K562 (cell line): Measurements from ENCODE around the gene FAM174C. TPM values are rescaled to one million over a fixed set of nuclear protein-coding genes. Genes with fewer than 3 reads are reported as not detected.
A peak's percentile ranks its signal among the peaks of the same experiment; 100 is the strongest.

Experiments
- ATAC-seq: fragments of 200-7000 bp; cut with Tn5 transposase; 3 replicates; pipeline ENCODE4 v1.9.1; 2020; ENCODE audit warnings: moderate library complexity
- BruUV-seq: library from RNA; stranded (reverse); fragments of 400-500 nt; replicated peaks from 2 replicates; lab custom pipeline; 2021; lab: Mats Ljungman, UMichigan
- CTCF ChIA-PET: fragments of 300-600 bp; formaldehyde crosslinking; extraction: SDS; loops from one replicate; lab custom pipeline; 2021; ENCODE audit warnings: low intra/inter-chr PET ratio; lab: Yijun Ruan, JAX
- POLR2A ChIA-PET: fragments of 300-600, 350-650 bp; sonication (Branson Sonifier 250); formaldehyde crosslinking; extraction: SDS; loops from one replicate; lab custom pipeline; 2021; ENCODE audit warnings: antibody characterized with exemption, inconsistent platforms; lab: Yijun Ruan, JAX
- DNase-seq, 4 experiments: peaks; one replicate each; pipeline versions ENCODE4 v3.0.0 to v3.0.0-alpha.2; 2011 to 2018; ENCODE audit warnings: low spot score in 3 of 4, mixed read lengths in 3 of 4; ENCODE audit errors: extremely low read depth in 1 of 4
- FAIRE-seq: peaks from 2 replicates; lab custom pipeline; 2011; peaks lifted over from hg19 to GRCh38; lab: Jason Lieb, UNC
- H2AFZ ChIP-seq: 2 replicates; pipeline ENCODE4 v1.6.0; 2011; ENCODE audit warnings: low read depth, low read length, control low read depth, inconsistent platforms
- H3K27ac ChIP-seq: fragments of 200-600 bp; 3 replicates; pipeline ENCODE4 v1.8.0; 2011; ENCODE audit warnings: low read depth, mild to moderate bottlenecking, control low read depth, inconsistent platforms, low read length, moderate library complexity, mixed read lengths; ENCODE audit errors: extremely low read depth
- H3K27me3 ChIP-seq, 2 experiments: fragments of 300-600 bp in 1 of 2; 2 replicates in 1 of 2; 3 replicates in 1 of 2; pipeline versions ENCODE4 v1.6.0 to v1.8.0; 2011; ENCODE audit warnings: inconsistent platforms in 2 of 2, low read length in 2 of 2, mild to moderate bottlenecking in 1 of 2, mixed read lengths in 1 of 2, moderate library complexity in 1 of 2; ENCODE audit not compliant: control insufficient read depth in 2 of 2, insufficient read depth in 2 of 2
- H3K36me3 ChIP-seq: fragments of 300-600 bp; 3 replicates; pipeline ENCODE4 v1.8.0; 2011; ENCODE audit warnings: mild to moderate bottlenecking, low read length, inconsistent platforms; ENCODE audit not compliant: control insufficient read depth, insufficient read depth
- H3K4me1 ChIP-seq, 2 experiments: fragments of 200-600 bp in 1 of 2; replicated peaks in 1 of 2; 2 replicates in 1 of 2; 3 replicates in 1 of 2; pipeline versions ENCODE4 v1.5.1 to v1.8.0; 2011; ENCODE audit warnings: inconsistent platforms in 2 of 2, low read length in 2 of 2, mild to moderate bottlenecking in 1 of 2, mixed read lengths in 1 of 2, moderate library complexity in 1 of 2; ENCODE audit not compliant: control insufficient read depth in 2 of 2, insufficient read depth in 2 of 2
- H3K4me2 ChIP-seq: 2 replicates; pipeline ENCODE4 v1.6.1; 2011; ENCODE audit warnings: low read length, control low read depth, inconsistent platforms, mixed read lengths; ENCODE audit not compliant: insufficient read depth
- H3K4me3 ChIP-seq: fragments of 200-600 bp; sonication (generic), shearing (Covaris generic); 2 replicates; pipeline ENCODE4 v1.5.1; 2016; ENCODE audit warnings: control low read depth, inconsistent platforms
- H3K79me2 ChIP-seq: fragments of 200-600 bp; 3 replicates; pipeline ENCODE4 v1.8.0; 2011; ENCODE audit warnings: low read length, inconsistent platforms; ENCODE audit not compliant: control insufficient read depth, insufficient read depth
- H3K9ac ChIP-seq, 2 experiments: 2 replicates each; pipeline versions ENCODE4 v1.6.0 to v1.6.1; 2011; ENCODE audit warnings: low read depth in 2 of 2, low read length in 2 of 2, control low read depth in 1 of 2, inconsistent platforms in 1 of 2, mild to moderate bottlenecking in 1 of 2, mixed read lengths in 1 of 2; ENCODE audit not compliant: insufficient read depth in 1 of 2
- H3K9me1 ChIP-seq: one replicate; pipeline ENCODE4 v1.6.0; 2011; ENCODE audit warnings: inconsistent platforms, mild to moderate bottlenecking, low read length, moderate library complexity; ENCODE audit not compliant: control insufficient read depth, insufficient read depth
- H3K9me3 ChIP-seq: replicated peaks from 2 replicates; pipeline ENCODE4 v1.5.1; 2011; ENCODE audit warnings: low read depth, low read length, inconsistent platforms; ENCODE audit not compliant: control insufficient read depth, insufficient read depth
- H4K20me1 ChIP-seq: replicated peaks from 2 replicates; pipeline ENCODE4 v1.6.1; 2011; ENCODE audit warnings: low read length, inconsistent platforms, mixed read lengths; ENCODE audit not compliant: control insufficient read depth, insufficient read depth
- BCOR ChIP-seq: fragments of 450-650 bp; IDR thresholded peaks from 2 replicates; pipeline ENCODE4 v1.6.1; 2016
- IRF9 ChIP-seq: fragments of 450-650 bp; IDR thresholded peaks from 2 replicates; pipeline ENCODE4 v1.6.1; 2016; ENCODE audit warnings: missing biosample characterization, missing genetic modification characterization
- MTF1 ChIP-seq: fragments of 250-450 bp; sonication (Bioruptor Pico); IDR thresholded peaks from 2 replicates; pipeline ENCODE4 v1.9.0; 2021; ENCODE audit warnings: moderate library complexity, mild to moderate bottlenecking, inconsistent platforms, borderline replicate concordance
- MXI1 ChIP-seq: IDR thresholded peaks from 2 replicates; pipeline ENCODE4 v1.6.1; 2011; ENCODE audit warnings: low read depth, mild to moderate bottlenecking, improper control_type of control experiment, low read length
- NFE2L1 ChIP-seq: fragments of 450-650 bp; IDR thresholded peaks from 2 replicates; pipeline ENCODE4 v1.6.1; 2016; ENCODE audit warnings: missing genetic modification characterization, low read depth, mild to moderate bottlenecking, missing compliant biosample characterization, moderate library complexity, borderline replicate concordance
- U2AF2 ChIP-seq: fragments of 200-400 bp; formaldehyde crosslinking; optimal IDR thresholded peaks from 2 replicates; pipeline ENCODE3; 2017; ENCODE audit warnings: low read depth, mild to moderate bottlenecking, low read length
- USF2 ChIP-seq: sonication (generic); formaldehyde crosslinking; IDR thresholded peaks from 2 replicates; pipeline ENCODE4 v1.5.0; 2020; ENCODE audit warnings: missing genetic modification reagents
- WGBS: fragments of 100-300 bp; shearing (Covaris generic); methylation state at CpG from one replicate; pipeline ENCODE4 v1.1.6; 2016; ENCODE audit warnings: low coverage, mixed read lengths; ENCODE audit not compliant: insufficient coverage; ENCODE audit errors: missing lambda C conversion rate; 5-methylcytosine and 5-hydroxymethylcytosine counted together
- in situ Hi-C: fragments of 300-500 bp; cut with MboI; formaldehyde crosslinking; loops from 4 replicates; pipeline ENCODE4 v1.15.0; 2018; ENCODE audit warnings: inconsistent platforms, mixed read lengths
- intact Hi-C: fragments of 100-400 bp; cut with micrococcal nuclease; formaldehyde crosslinking; loops from 2 replicates; pipeline ENCODE4 v1.14.2; 2022
- polyA plus RNA-seq, 8 experiments: library from polyadenylated mRNA; depleted of rRNA in 4 of 8; stranded (reverse) in 5 of 8; unstranded in 3 of 8; fragments of >200 nt; fragmentation: Nextera tagmentation in 2 of 8; fragmentation: Illumina TruSeq in 1 of 8; extraction: Ambion mirVana in 2 of 8; extraction: Trizol in 1 of 8; gene quantifications; 2 replicates each; pipeline versions ENCODE4 v1.2.1 to v1.2.3, GENCODE V29; 2011 to 2014; ENCODE audit warnings: inconsistent platforms in 1 of 8, missing spikeins in 1 of 8
- total RNA-seq, 7 experiments: library from RNA; depleted of rRNA in 6 of 7; stranded (reverse); fragments of >200 nt in 6 of 7; fragmentation: Illumina TruSeq in 2 of 7; extraction: Trizol in 2 of 7; gene quantifications; 2 replicates each; pipeline versions ENCODE4 v1.2.1 to v1.2.3, GENCODE V29; 2011 to 2021; ENCODE audit warnings: low replicate concordance in 1 of 7
- TF ChIP-seq, protein P1 (sequence below): fragments of 250-450 bp; sonication (Bioruptor Pico); IDR thresholded peaks from 2 replicates; pipeline ENCODE4 v1.8.0; 2021; ENCODE audit warnings: borderline replicate concordance, mild to moderate bottlenecking, moderate library complexity; ENCODE audit not compliant: poor library complexity, severe bottlenecking

Gene FAM174C
- total and polyA plus RNA-seq, 9 of the 15 experiments (the other 6 are each of a cell fraction or from before 2014, with no cell fraction given): 0.66 to 89.6 (median 20.3) TPM

- WGBS: 50% methylated on average over 26 of the region's 36 CpGs
- no peak overlapping the region for H3K27ac ChIP-seq
- H2AFZ ChIP-seq: no peak overlapping the region
- DNase-seq (no peak), ATAC-seq (no peak), FAIRE-seq (no peak)
- CTCF ChIA-PET: no interaction called here
- peak overlapping the region in 1 of 2 experiments; percentile 23; a peak in 1 of 4 replicates for H3K9ac ChIP-seq
- H3K36me3 ChIP-seq: no peaks in the 10 kb centered on the region
- no peak overlapping the region for H3K4me2 ChIP-seq
- H3K4me3 ChIP-seq: no peak overlapping the region
- intact Hi-C loops (no loop called here), in situ Hi-C loops (no loop called here)
- peaks cover 6 to 19% of the 10 kb centered on the region in 2 experiments; a peak in 3 of 5 replicates for H3K27me3 ChIP-seq
- no peaks in the 10 kb centered on the region for H3K9me3 ChIP-seq
- H3K4me1 ChIP-seq: peaks cover 0 to 38% of the 10 kb centered on the region in 2 experiments; a peak in 2 of 5 replicates
- H3K9me1 ChIP-seq: peaks cover 3% of the 10 kb centered on the region
- H3K79me2 ChIP-seq: peaks cover 3% of the 10 kb centered on the region; the same call in 2 of the 3 replicates
- no TSS peak for BruUV-seq
- no peaks in the 10 kb centered on the region for H4K20me1 ChIP-seq
- no peak for TF ChIP-seq MTF1 (CRISPR knock-in tag)
- no peak for TF ChIP-seq USF2 (CRISPR knock-in tag)
- TF ChIP-seq U2AF2: no peak
- TF ChIP-seq IRF9 (tag): no peak
- TF ChIP-seq NFE2L1 (tag): no peak
- no peak for TF ChIP-seq MXI1
- TF ChIP-seq BCOR: no peak
- TF ChIP-seq, protein P1, sequence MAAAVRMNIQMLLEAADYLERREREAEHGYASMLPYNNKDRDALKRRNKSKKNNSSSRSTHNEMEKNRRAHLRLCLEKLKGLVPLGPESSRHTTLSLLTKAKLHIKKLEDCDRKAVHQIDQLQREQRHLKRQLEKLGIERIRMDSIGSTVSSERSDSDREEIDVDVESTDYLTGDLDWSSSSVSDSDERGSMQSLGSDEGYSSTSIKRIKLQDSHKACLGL: no peak
- POLR2A ChIA-PET: interaction anchor here (0.6 to 3.4 kb wide), 3 partner anchors 11 to 554 kb away, joined by 3 to 13 read pairs (median 3); partner anchors contain the start of gene CIRBP
Observed at GRCh38 chr19:1302533-1303239, 27.4 kb downstream of the FAM174C start.
